CMK (cell line): Measurements from ENCODE around the gene ACRBP.

Experiments
- DNase-seq: peaks from one replicate; pipeline ENCODE4 v3.0.0-alpha.2; 2010; ENCODE audit warnings: low read depth

The ACRBP gene

GRCh38 chr12:6646276-6647082, 753 bp downstream of the ACRBP start:
- DNase-seq: no peak

GRCh38 chr12:6644903-6645302, 2.3 kb downstream of the ACRBP start:
- no peak for DNase-seq

- no peak for DNase-seq
Observed at GRCh38 chr12:6644257-6644596, 3.0 kb downstream of the ACRBP start.

- no peak for DNase-seq
Observed at GRCh38 chr12:6643569-6644256, 3.5 kb downstream of the ACRBP start.

- no peak for DNase-seq
Observed at GRCh38 chr12:6641131-6641530, 6.1 kb downstream of the ACRBP start.

- DNase-seq: no peak
Observed at GRCh38 chr12:6640497-6640896, 6.7 kb downstream of the ACRBP start.

GRCh38 chr12:6639151-6639801, 8.0 kb downstream of the ACRBP start:
- peak; percentile 95 for DNase-seq

GRCh38 chr12:6638305-6638704, 8.9 kb downstream of the ACRBP start:
- DNase-seq: peak; percentile 54

GRCh38 chr12:6635856-6636531, 11.2 kb downstream of the ACRBP start, which contains the start of gene LPAR5:
Gene LPAR5, minus strand, starts transcription at chr12:6635959. Its CDS starts 14,711 bp downstream, at chr12:6621248.
- peak; percentile 92 for DNase-seq

GRCh38 chr12:6635375-6635855, 11.8 kb downstream of the ACRBP start:
- DNase-seq: no peak

GRCh38 chr12:6632026-6632983, 14.9 kb downstream of the ACRBP start:
- DNase-seq: peak; percentile 61

- DNase-seq: no peak
Observed at GRCh38 chr12:6631549-6631961, 15.7 kb downstream of the ACRBP start.

GRCh38 chr12:6630736-6631135, 16.5 kb downstream of the ACRBP start:
- DNase-seq: no peak

- no peak for DNase-seq
Observed at GRCh38 chr12:6627616-6628015, 19.6 kb downstream of the ACRBP start.

GRCh38 chr12:6626654-6627283, 20.5 kb downstream of the ACRBP start:
- no peak for DNase-seq

GRCh38 chr12:6620885-6621274, 26.4 kb downstream of the ACRBP start:
- DNase-seq: no peak

- no peak for DNase-seq
Observed at GRCh38 chr12:6620137-6620884, 26.9 kb downstream of the ACRBP start.

- no peak for DNase-seq
Observed at GRCh38 chr12:6618483-6619225, 28.6 kb downstream of the ACRBP start.

GRCh38 chr12:6615802-6616201, 31.4 kb downstream of the ACRBP start:
- no peak for DNase-seq
